Epithelial cell of proximal tubule (primary cell): ENCODE results near the gene SLC6A12. TPM values are rescaled to one million over a fixed set of nuclear protein-coding genes. Genes with fewer than 3 reads are reported as not detected.

ENCODE experiments used
- DNase-seq: peaks from one replicate; pipeline ENCODE4 v3.0.0-alpha.2; 2011; ENCODE audit warnings: low read depth
- H3K4me3 ChIP-seq: 2 replicates; pipeline ENCODE4 v1.5.1; 2011; ENCODE audit warnings: low read depth, mild to moderate bottlenecking, low read length
- CTCF ChIP-seq: conservative IDR thresholded peaks from 2 replicates; pipeline ENCODE4 v1.5.1; 2012; ENCODE audit warnings: low read depth, mild to moderate bottlenecking, low read length
- total RNA-seq: library from RNA; depleted of rRNA; stranded (reverse); fragments of >200 nt; gene quantifications from 2 replicates; pipeline ENCODE4 v1.2.3, GENCODE V29; 2015

Gene SLC6A12
- total RNA-seq, 1 donor from 2014 or later = not detected

GRCh38 chr12:228846-229200, 14.9 kb upstream of the SLC6A12 start:
- no peak for DNase-seq
- no peak overlapping the region for H3K4me3 ChIP-seq
- TF ChIP-seq CTCF = no peak

GRCh38 chr12:227923-228845, 14.2 kb upstream of the SLC6A12 start:
- H3K4me3 ChIP-seq = no peak overlapping the region
- DNase-seq = no peak
- no peak for TF ChIP-seq CTCF

- no peak for DNase-seq
- no peak overlapping the region for H3K4me3 ChIP-seq
- no peak for TF ChIP-seq CTCF
Measured at GRCh38 chr12:227286-227915, 13.4 kb upstream of the SLC6A12 start.

- no peak for TF ChIP-seq CTCF
- DNase-seq = no peak
- no peak overlapping the region for H3K4me3 ChIP-seq
Measured at GRCh38 chr12:226401-226800, 12.4 kb upstream of the SLC6A12 start.

- H3K4me3 ChIP-seq = no peak overlapping the region
- TF ChIP-seq CTCF = no peak
- no peak for DNase-seq
Measured at GRCh38 chr12:225012-225411, 11.1 kb upstream of the SLC6A12 start.

GRCh38 chr12:224330-224729, 10.4 kb upstream of the SLC6A12 start:
- DNase-seq = no peak
- no peak overlapping the region for H3K4me3 ChIP-seq
- TF ChIP-seq CTCF = no peak
